Uterus (tissue), 4 donors: ENCODE measurements around the gene NAP1L4. TPM values are rescaled to one million over a fixed set of nuclear protein-coding genes. Genes with fewer than 3 reads are reported as not detected.
A peak's percentile ranks its signal among the peaks of the same experiment; 100 is the strongest.

Source experiments
- DNase-seq, 2 donors: peaks; one replicate each; pipeline ENCODE4 v3.0.0-alpha.2; 2019 to 2020
- H3K27ac ChIP-seq, 2 donors: fragments of 200-600 bp; sonication (generic); 1 replicate in 1 of 2; 2 replicates in 1 of 2; pipeline ENCODE4 v1.5.1; 2016 to 2018
- H3K27me3 ChIP-seq, 2 donors: fragments of 200-600 bp; sonication (generic); one replicate each; pipeline ENCODE4 v1.5.1; 2018 to 2019; ENCODE audit warnings: control low read depth in 1 of 2
- H3K36me3 ChIP-seq, 2 donors: fragments of 200-600 bp; sonication (generic); one replicate each; pipeline ENCODE4 v1.5.1; 2019; ENCODE audit warnings: control low read depth in 1 of 2
- H3K4me1 ChIP-seq, 2 donors: fragments of 200-600 bp; sonication (generic); one replicate each; pipeline ENCODE4 v1.5.1; 2018 to 2019; ENCODE audit warnings: control low read depth in 1 of 2
- H3K4me3 ChIP-seq, 2 donors: fragments of 200-600 bp; sonication (generic); 1 replicate in 1 of 2; 2 replicates in 1 of 2; pipeline ENCODE4 v1.5.1; 2018 to 2019; ENCODE audit warnings: mild to moderate bottlenecking in 1 of 2
- H3K9me3 ChIP-seq, 2 donors: fragments of 200-600 bp; sonication (generic); one replicate each; pipeline ENCODE4 v1.5.1; 2019; ENCODE audit warnings: control low read depth in 1 of 2
- POLR2A ChIP-seq, 2 donors: fragments of 450-650 bp; IDR thresholded peaks; one replicate each; pipeline ENCODE4 v1.6.1; 2016; ENCODE audit warnings: antibody characterized with exemption in 2 of 2, mild to moderate bottlenecking in 1 of 2, moderate library complexity in 1 of 2
- intact Hi-C: fragments of 100-400 bp; cut with DNase I; formaldehyde crosslinking; loops from one replicate; pipeline ENCODE4 v1.15.1; 2023; ENCODE audit warnings: low total_unique reads
- total RNA-seq, 4 donors: library from RNA; depleted of rRNA in 3 of 4; stranded (reverse); fragments of >200 nt in 3 of 4; gene quantifications; one replicate each; pipeline versions ENCODE4 v1.1.0 to v1.2.4, GENCODE V29; 2014 to 2023
- TF ChIP-seq, protein P1 (sequence below), 4 experiments: fragments of 200-600 bp in 2 of 4; fragments of 450-650 bp in 2 of 4; sonication (generic) in 2 of 4; IDR thresholded peaks; one replicate each; pipeline ENCODE4 v1.5.1; 2016 to 2019; ENCODE audit warnings: antibody characterized with exemption in 4 of 4, mild to moderate bottlenecking in 2 of 4, moderate library complexity in 1 of 4
- donor health status: DM: yes; HTN: yes; CAD: no.

Gene NAP1L4
- total RNA-seq, 4 donors from 2014 or later: 96.1 to 183 (median 129) TPM

DNA sequence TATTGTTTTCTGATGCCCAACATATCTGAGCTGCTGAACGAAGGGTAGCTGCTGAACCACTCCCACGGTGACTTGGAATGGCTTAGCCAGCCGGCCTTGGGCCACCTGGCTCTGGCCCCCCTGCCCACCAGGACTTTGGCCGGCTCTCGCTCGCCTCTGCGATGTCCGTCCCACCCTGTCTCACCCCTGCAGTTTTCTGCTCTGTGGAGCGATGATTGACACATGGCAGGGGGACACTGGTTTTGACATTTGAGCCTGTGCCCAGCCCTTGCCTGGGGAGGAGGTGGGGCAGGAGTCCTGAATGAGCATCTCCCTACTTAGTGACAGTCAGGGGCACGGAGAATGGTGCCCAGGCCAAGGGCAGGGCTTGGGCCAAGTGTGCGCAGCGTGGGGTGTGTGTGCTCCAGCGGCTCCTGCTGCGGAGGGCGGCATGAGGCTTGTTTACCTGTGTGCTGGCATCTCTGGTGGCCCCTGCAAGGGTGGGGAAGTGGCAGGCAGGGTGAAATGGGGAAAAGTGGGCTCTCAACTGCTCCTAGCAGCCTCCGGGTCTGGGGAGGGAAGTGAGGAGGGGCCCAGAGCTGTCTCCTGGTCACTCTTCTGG is 90.8 kb downstream of the NAP1L4 start:
- Histone ChIP-seq H3K9me3 (no peaks in the 10 kb centered on the region), H3K36me3 (no peaks in the 10 kb centered on the region), H3K4me3 (peak overlapping the region in 1 of 2 donors; percentile 46), H3K27me3 (no peaks in the 10 kb centered on the region), H3K27ac (peak overlapping the region; percentile 72 to 83), H3K4me1 (no peaks in the 10 kb centered on the region)
- intact Hi-C loops: no loop called here
- TF ChIP-seq, protein P1, sequence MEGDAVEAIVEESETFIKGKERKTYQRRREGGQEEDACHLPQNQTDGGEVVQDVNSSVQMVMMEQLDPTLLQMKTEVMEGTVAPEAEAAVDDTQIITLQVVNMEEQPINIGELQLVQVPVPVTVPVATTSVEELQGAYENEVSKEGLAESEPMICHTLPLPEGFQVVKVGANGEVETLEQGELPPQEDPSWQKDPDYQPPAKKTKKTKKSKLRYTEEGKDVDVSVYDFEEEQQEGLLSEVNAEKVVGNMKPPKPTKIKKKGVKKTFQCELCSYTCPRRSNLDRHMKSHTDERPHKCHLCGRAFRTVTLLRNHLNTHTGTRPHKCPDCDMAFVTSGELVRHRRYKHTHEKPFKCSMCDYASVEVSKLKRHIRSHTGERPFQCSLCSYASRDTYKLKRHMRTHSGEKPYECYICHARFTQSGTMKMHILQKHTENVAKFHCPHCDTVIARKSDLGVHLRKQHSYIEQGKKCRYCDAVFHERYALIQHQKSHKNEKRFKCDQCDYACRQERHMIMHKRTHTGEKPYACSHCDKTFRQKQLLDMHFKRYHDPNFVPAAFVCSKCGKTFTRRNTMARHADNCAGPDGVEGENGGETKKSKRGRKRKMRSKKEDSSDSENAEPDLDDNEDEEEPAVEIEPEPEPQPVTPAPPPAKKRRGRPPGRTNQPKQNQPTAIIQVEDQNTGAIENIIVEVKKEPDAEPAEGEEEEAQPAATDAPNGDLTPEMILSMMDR (IDR thresholded peaks at IDR 0.05): no peak
- no peak for TF ChIP-seq POLR2A (IDR thresholded peaks at IDR 0.05)
- no peak for DNase-seq

DNA sequence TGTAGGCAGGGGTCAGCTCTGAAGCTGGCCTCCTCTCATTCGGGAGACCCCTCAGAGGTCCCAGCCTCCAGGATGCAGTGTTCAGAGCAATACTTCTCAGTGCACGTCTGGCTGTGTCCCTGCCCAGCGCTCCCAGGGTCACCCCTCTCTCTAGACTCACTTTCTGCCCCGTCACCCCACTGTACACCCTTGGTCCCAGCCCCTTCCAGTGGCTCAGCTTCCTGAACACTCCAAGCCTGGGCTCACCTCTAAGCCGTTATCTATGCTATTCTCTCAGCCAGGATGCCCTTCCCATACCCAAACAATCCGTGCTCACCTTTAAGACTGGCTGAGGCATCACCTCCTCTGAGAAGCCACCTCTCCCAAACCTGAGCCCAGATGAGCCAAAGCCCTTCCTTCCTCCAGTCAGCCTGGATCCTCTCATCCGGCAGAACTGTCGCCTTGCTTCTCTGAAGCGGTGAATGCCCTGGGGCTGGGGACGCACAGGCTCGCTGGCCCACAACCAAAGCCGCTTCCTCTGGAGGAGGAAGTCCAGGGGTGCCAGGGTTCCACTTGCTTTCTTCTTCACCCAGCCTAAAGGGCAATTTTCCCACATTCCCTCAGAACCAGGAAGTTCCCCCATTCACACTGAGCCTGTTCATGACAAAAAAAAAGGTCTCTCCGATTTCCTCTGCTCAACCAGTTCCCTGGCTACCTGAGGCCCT is 92.9 kb downstream of the NAP1L4 start:
- no peaks in the 10 kb centered on the region for H3K4me1 ChIP-seq
- no peaks in the 10 kb centered on the region for H3K9me3 ChIP-seq
- no peak for TF ChIP-seq POLR2A (IDR thresholded peaks at IDR 0.05)
- TF ChIP-seq, protein P1 (IDR thresholded peaks at IDR 0.05): no peak
- no peak for DNase-seq
- H3K27ac ChIP-seq: peak overlapping the region; percentile 62 to 65
- H3K27me3 ChIP-seq: no peaks in the 10 kb centered on the region
- no peaks in the 10 kb centered on the region for H3K36me3 ChIP-seq
- intact Hi-C loops: loop anchor here (10.0 kb wide), 1 partner anchor 474 kb away; no protein-coding TSS in a partner anchor
- no peak overlapping the region for H3K4me3 ChIP-seq

DNA sequence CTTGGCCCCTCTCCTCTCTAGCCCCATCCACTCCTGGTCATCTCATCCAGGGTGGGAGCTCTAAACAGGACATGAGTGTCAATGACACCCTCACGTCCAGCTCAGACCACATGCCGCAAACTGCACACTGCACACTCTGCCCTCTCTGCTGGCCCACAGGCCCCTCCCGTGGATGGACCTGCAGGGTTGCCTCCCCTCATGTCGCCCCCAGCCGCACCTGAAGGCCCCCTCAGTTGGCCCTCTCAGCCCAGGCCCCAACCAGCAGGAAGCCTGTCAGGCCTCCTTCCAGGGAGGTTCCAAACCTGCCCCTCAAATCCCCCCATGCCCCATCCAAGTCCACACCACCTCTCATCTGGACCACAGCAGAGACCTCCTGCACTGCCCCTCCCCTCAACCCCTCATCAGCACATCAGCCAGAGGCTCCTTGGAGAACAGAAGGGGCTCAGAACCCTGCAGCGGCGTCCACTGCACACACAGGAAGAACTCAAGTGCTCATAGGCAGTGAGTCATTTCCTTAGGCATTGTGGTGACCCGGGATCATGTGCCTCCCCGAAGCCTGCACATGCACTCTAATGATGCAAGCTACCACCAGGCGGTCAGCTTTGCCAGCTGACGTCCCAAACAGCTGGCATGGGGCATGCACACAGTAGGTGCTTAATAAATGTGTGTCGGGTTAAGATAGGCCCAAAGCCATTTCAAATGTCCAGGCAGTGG is 93.6 kb downstream of the NAP1L4 start:
- intact Hi-C loops: loop anchor here (10.0 kb wide), 1 partner anchor 474 kb away; no protein-coding TSS in a partner anchor
- H3K4me3 ChIP-seq: no peak overlapping the region
- H3K4me1 ChIP-seq: no peaks in the 10 kb centered on the region
- H3K27ac ChIP-seq: peak overlapping the region; percentile 62 to 65
- no peak for TF ChIP-seq POLR2A (IDR thresholded peaks at IDR 0.05)
- TF ChIP-seq, protein P1 (IDR thresholded peaks at IDR 0.05): no peak
- H3K9me3 ChIP-seq: no peaks in the 10 kb centered on the region
- H3K27me3 ChIP-seq: no peaks in the 10 kb centered on the region
- DNase-seq: peak in 1 of 2 donors; percentile 70
- H3K36me3 ChIP-seq: no peaks in the 10 kb centered on the region

DNA sequence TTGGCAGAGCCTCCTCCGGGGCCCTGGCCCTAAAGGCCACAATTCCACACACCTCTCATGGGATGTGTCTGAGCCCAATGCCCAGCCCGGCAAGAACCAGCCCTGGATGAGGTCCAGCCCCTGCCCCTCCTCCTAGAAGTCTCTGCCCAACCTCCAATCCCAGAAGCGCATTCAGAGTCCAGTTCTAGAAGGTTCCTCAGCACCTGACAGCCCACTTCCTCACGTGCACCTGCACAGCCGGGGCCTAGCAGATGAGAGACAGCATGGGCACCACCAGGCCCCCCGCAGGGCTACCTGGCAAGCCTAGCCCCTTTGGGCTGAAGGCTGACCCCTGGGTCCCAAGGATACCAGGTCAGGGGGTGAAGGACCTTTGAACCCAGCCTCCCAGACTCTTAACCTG is 95.1 kb downstream of the NAP1L4 start:
- TF ChIP-seq, protein P1 (IDR thresholded peaks at IDR 0.05): no peak
- no peak for TF ChIP-seq POLR2A (IDR thresholded peaks at IDR 0.05)
- no peaks in the 10 kb centered on the region for H3K27me3 ChIP-seq
- H3K4me1 ChIP-seq: peaks cover 0 to 4% of the 10 kb centered on the region in 2 donors
- H3K27ac ChIP-seq: no peak overlapping the region
- DNase-seq: no peak
- no peaks in the 10 kb centered on the region for H3K9me3 ChIP-seq
- intact Hi-C loops: loop anchor here (10.0 kb wide), 1 partner anchor 472 kb away; no protein-coding TSS in a partner anchor
- no peaks in the 10 kb centered on the region for H3K36me3 ChIP-seq
- no peak overlapping the region for H3K4me3 ChIP-seq
